ENCODE data around the gene AHI1. TPM values are rescaled to one million over a fixed set of nuclear protein-coding genes. Genes with fewer than 3 reads are reported as not detected.

Gene AHI1
- polyA plus RNA-seq, 1 donor (not counting 4 experiments of a cell fraction or from before 2014, with no cell fraction given): 7.0 TPM

DNA sequence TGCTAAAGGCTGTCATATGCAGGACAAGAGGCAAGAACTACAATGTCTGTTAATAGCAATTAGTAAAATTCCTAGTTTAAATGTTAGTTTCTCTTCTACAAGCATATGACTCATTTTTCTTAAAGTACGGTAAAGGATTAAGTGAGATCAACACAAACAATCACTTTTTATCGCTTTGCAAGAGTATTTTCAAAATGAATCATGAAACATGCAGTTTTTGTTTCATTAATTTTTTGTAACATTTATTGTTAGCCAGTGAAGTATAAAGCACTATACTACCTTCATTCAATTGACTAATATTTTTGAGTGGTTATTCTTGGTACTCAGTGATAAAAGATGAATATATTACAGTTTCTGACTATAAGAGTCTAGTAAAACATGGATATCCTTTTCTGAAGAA is 138.6 kb downstream of the AHI1 start:
- H3K9me1 ChIP-seq (ENCODE audit: control insufficient read depth, extremely low read depth, insufficient read depth, low read length): no peaks in the 10 kb centered on the region
- peaks cover 7% of the 10 kb centered on the region for H3K4me1 ChIP-seq (ENCODE audit: control insufficient read depth, extremely low read depth, insufficient read depth, low read length)
- no peaks in the 10 kb centered on the region for H3K36me3 ChIP-seq (ENCODE audit: control insufficient read depth in 2 of 2, extremely low read depth in 1 of 2, insufficient read depth in 2 of 2, low read length in 2 of 2)
- no peaks in the 10 kb centered on the region for H4K20me1 ChIP-seq (ENCODE audit: control insufficient read depth, extremely low read depth, insufficient read depth, low read length)
- no peaks in the 10 kb centered on the region for H3K79me2 ChIP-seq (ENCODE audit: control insufficient read depth, insufficient read depth, low read length)
- H3K4me3 ChIP-seq (ENCODE audit: control insufficient read depth in 2 of 3, extremely low read depth in 1 of 3, insufficient read depth in 2 of 3, low read depth in 1 of 3, low read length in 3 of 3): no peak overlapping the region
- no peak overlapping the region for H3K27ac ChIP-seq (ENCODE audit: control insufficient read depth, insufficient read depth, low read length)
- H3K9ac ChIP-seq (ENCODE audit: control insufficient read depth, extremely low read depth, insufficient read depth, low read length): no peak overlapping the region
- TF ChIP-seq, protein P1, sequence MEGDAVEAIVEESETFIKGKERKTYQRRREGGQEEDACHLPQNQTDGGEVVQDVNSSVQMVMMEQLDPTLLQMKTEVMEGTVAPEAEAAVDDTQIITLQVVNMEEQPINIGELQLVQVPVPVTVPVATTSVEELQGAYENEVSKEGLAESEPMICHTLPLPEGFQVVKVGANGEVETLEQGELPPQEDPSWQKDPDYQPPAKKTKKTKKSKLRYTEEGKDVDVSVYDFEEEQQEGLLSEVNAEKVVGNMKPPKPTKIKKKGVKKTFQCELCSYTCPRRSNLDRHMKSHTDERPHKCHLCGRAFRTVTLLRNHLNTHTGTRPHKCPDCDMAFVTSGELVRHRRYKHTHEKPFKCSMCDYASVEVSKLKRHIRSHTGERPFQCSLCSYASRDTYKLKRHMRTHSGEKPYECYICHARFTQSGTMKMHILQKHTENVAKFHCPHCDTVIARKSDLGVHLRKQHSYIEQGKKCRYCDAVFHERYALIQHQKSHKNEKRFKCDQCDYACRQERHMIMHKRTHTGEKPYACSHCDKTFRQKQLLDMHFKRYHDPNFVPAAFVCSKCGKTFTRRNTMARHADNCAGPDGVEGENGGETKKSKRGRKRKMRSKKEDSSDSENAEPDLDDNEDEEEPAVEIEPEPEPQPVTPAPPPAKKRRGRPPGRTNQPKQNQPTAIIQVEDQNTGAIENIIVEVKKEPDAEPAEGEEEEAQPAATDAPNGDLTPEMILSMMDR (optimal IDR thresholded peaks at IDR 0.05 in 1 of 3, IDR thresholded peaks at IDR 0.05 in 1 of 3, conservative IDR thresholded peaks at IDR 0.05 in 1 of 3; ENCODE audit: extremely low read depth in 1 of 3, insufficient read depth in 2 of 3, low read length in 3 of 3): no peak
- TF ChIP-seq EZH2 (IDR thresholded peaks at IDR 0.05; ENCODE audit: low read length): no peak
- FAIRE-seq (no peak), DNase-seq (ENCODE audit: low read depth, low spot score) (no peak)
- H3K4me2 ChIP-seq (ENCODE audit: control insufficient read depth, extremely low read depth, insufficient read depth, low read depth, low read length): no peak overlapping the region
- no peak overlapping the region for H2AFZ ChIP-seq (ENCODE audit: control insufficient read depth, low read length)
- dilution Hi-C loops (cut with MboI; ENCODE audit: extremely low pct_ligation_motif_present, low sequenced_read_pairs): no loop called here
- no peaks in the 10 kb centered on the region for H3K9me3 ChIP-seq (ENCODE audit: control insufficient read depth, low read depth, low read length)
- H3K27me3 ChIP-seq (ENCODE audit: control insufficient read depth, extremely low read depth, insufficient read depth, low read length): no peaks in the 10 kb centered on the region

DNA sequence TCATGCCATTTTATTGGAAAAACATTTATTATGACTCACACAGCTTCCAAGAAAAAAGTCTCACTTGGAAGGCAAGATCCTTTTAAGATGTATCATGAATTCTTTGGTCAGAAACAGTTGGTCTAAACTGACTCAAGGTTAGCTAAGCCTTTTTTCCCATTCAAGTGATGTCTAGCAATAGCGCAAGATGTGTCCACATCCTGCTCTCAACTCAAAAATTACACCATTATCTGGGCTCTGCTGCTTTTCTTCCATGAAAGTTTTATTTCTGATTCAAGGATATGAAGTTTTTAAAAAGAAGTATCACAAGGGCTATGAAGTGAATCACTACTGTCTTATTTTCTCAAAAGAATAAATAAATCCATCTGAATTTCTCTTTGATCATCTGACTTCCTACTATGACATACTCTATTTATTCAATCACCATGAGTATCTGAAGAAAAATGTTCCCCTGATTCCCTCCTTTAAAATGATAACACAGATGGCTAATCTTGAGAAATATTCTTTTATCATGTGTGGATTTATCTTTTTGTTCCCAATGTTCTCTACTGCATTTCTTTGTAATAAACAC is 139.2 kb downstream of the AHI1 start:
- Histone ChIP-seq H3K36me3 (ENCODE audit: control insufficient read depth in 2 of 2, extremely low read depth in 1 of 2, insufficient read depth in 2 of 2, low read length in 2 of 2) (no peaks in the 10 kb centered on the region), H2AFZ (ENCODE audit: control insufficient read depth, low read length) (peak overlapping the region; percentile 23), H3K27me3 (ENCODE audit: control insufficient read depth, extremely low read depth, insufficient read depth, low read length) (no peaks in the 10 kb centered on the region), H3K4me3 (ENCODE audit: control insufficient read depth in 2 of 3, extremely low read depth in 1 of 3, insufficient read depth in 2 of 3, low read depth in 1 of 3, low read length in 3 of 3) (no peak overlapping the region), H3K4me2 (ENCODE audit: control insufficient read depth, extremely low read depth, insufficient read depth, low read depth, low read length) (no peak overlapping the region), H3K9me1 (ENCODE audit: control insufficient read depth, extremely low read depth, insufficient read depth, low read length) (no peaks in the 10 kb centered on the region), H3K9ac (ENCODE audit: control insufficient read depth, extremely low read depth, insufficient read depth, low read length) (no peak overlapping the region), H3K79me2 (ENCODE audit: control insufficient read depth, insufficient read depth, low read length) (no peaks in the 10 kb centered on the region), H3K9me3 (ENCODE audit: control insufficient read depth, low read depth, low read length) (no peaks in the 10 kb centered on the region), H3K4me1 (ENCODE audit: control insufficient read depth, extremely low read depth, insufficient read depth, low read length) (peaks cover 7% of the 10 kb centered on the region), H3K27ac (ENCODE audit: control insufficient read depth, insufficient read depth, low read length) (no peak overlapping the region), H4K20me1 (ENCODE audit: control insufficient read depth, extremely low read depth, insufficient read depth, low read length) (no peaks in the 10 kb centered on the region)
- TF ChIP-seq EZH2 (IDR thresholded peaks at IDR 0.05; ENCODE audit: low read length): no peak
- TF ChIP-seq, protein P1 (optimal IDR thresholded peaks at IDR 0.05 in 1 of 3, IDR thresholded peaks at IDR 0.05 in 1 of 3, conservative IDR thresholded peaks at IDR 0.05 in 1 of 3; ENCODE audit: extremely low read depth in 1 of 3, insufficient read depth in 2 of 3, low read length in 3 of 3): no peak
- FAIRE-seq (no peak), DNase-seq (ENCODE audit: low read depth, low spot score) (no peak)
- dilution Hi-C loops (cut with MboI; ENCODE audit: extremely low pct_ligation_motif_present, low sequenced_read_pairs): no loop called here

All from keratinocyte (primary cell).